ENCODE results near the gene CPVL. TPM values are rescaled to one million over a fixed set of nuclear protein-coding genes. Genes with fewer than 3 reads are reported as not detected.
"Not testable (repeated sequence)": the region's sequence is repeated elsewhere in the genome, so short reads cannot be mapped to it uniquely, and the experiment has no call there.

Gene CPVL
- total RNA-seq, 1 donor from 2014 or later, result not detected

- no peak for TF ChIP-seq CTCF (IDR thresholded peaks at IDR 0.05; ENCODE audit: insufficient read depth, low read length, severe bottlenecking)
- no peaks in the 10 kb centered on the region for H3K27me3 ChIP-seq (ENCODE audit: control insufficient read depth, insufficient read depth, low read length)
- no peaks in the 10 kb centered on the region for H3K36me3 ChIP-seq (ENCODE audit: control insufficient read depth, insufficient read depth, low read length)
- no peak overlapping the region for H3K4me3 ChIP-seq (ENCODE audit: low read depth, low read length)
- no peak for FAIRE-seq
- DNase-seq (ENCODE audit: low read depth), result no peak
These were observed 29.8 kb downstream of the CPVL start for GRCh38 chr7:29116361-29117200.

GRCh38 chr7:29115753-29116152, 30.6 kb downstream of the CPVL start:
- FAIRE-seq (no peak), DNase-seq (ENCODE audit: low read depth) (no peak)
- H3K4me3 ChIP-seq (ENCODE audit: low read depth, low read length), result no peak overlapping the region
- no peak for TF ChIP-seq CTCF (IDR thresholded peaks at IDR 0.05; ENCODE audit: insufficient read depth, low read length, severe bottlenecking)
- H3K27me3 ChIP-seq (ENCODE audit: control insufficient read depth, insufficient read depth, low read length), result no peaks in the 10 kb centered on the region
- no peaks in the 10 kb centered on the region for H3K36me3 ChIP-seq (ENCODE audit: control insufficient read depth, insufficient read depth, low read length)

- Histone ChIP-seq H3K27me3 (ENCODE audit: control insufficient read depth, insufficient read depth, low read length) (no peaks in the 10 kb centered on the region), H3K36me3 (ENCODE audit: control insufficient read depth, insufficient read depth, low read length) (no peaks in the 10 kb centered on the region), H3K4me3 (ENCODE audit: low read depth, low read length) (no peak overlapping the region)
- no peak for DNase-seq (ENCODE audit: low read depth)
- no peak for FAIRE-seq
- TF ChIP-seq CTCF (IDR thresholded peaks at IDR 0.05; ENCODE audit: insufficient read depth, low read length, severe bottlenecking), result no peak
These were observed 31.1 kb downstream of the CPVL start for GRCh38 chr7:29115130-29115687.

- H3K4me3 ChIP-seq (ENCODE audit: low read depth, low read length), result not testable (repeated sequence)
- FAIRE-seq, result peak; percentile 75
These were observed 32.1 kb downstream of the CPVL start for GRCh38 chr7:29114266-29114665.

GRCh38 chr7:29113384-29114102, 32.8 kb downstream of the CPVL start:
- Histone ChIP-seq H3K27me3 (ENCODE audit: control insufficient read depth, insufficient read depth, low read length) (no peaks in the 10 kb centered on the region), H3K36me3 (ENCODE audit: control insufficient read depth, insufficient read depth, low read length) (no peaks in the 10 kb centered on the region), H3K4me3 (ENCODE audit: low read depth, low read length) (peak overlapping the region; percentile 16)
- peak; percentile 92 for FAIRE-seq
- DNase-seq (ENCODE audit: low read depth), result peak; percentile 73
- TF ChIP-seq CTCF (IDR thresholded peaks at IDR 0.05; ENCODE audit: insufficient read depth, low read length, severe bottlenecking), result peak; percentile 33

More at GRCh38 chr7:29114266-29114665, 32.1 kb downstream of the CPVL start:
- H3K27me3 ChIP-seq (ENCODE audit: control insufficient read depth, insufficient read depth, low read length); H3K36me3 ChIP-seq (ENCODE audit: control insufficient read depth, insufficient read depth, low read length): not testable (repeated sequence)
- DNase-seq (ENCODE audit: low read depth), result peak; percentile 46

- DNase-seq (ENCODE audit: low read depth) (no peak), FAIRE-seq (no peak)
- H3K4me3 ChIP-seq (ENCODE audit: low read depth, low read length), result no peak overlapping the region
- no peaks in the 10 kb centered on the region for H3K27me3 ChIP-seq (ENCODE audit: control insufficient read depth, insufficient read depth, low read length)
- no peaks in the 10 kb centered on the region for H3K36me3 ChIP-seq (ENCODE audit: control insufficient read depth, insufficient read depth, low read length)
- no peak for TF ChIP-seq CTCF (IDR thresholded peaks at IDR 0.05; ENCODE audit: insufficient read depth, low read length, severe bottlenecking)
These were observed 33.6 kb downstream of the CPVL start for GRCh38 chr7:29112721-29113120.

All from bronchial epithelial cell (primary cell).